ENCODE measurements around the gene ADSS1. TPM values are rescaled to one million over a fixed set of nuclear protein-coding genes. Genes with fewer than 3 reads are reported as not detected.

The ADSS1 gene
- total RNA-seq, 1 experiment from 2014 or later, result 3.2 TPM

DNA sequence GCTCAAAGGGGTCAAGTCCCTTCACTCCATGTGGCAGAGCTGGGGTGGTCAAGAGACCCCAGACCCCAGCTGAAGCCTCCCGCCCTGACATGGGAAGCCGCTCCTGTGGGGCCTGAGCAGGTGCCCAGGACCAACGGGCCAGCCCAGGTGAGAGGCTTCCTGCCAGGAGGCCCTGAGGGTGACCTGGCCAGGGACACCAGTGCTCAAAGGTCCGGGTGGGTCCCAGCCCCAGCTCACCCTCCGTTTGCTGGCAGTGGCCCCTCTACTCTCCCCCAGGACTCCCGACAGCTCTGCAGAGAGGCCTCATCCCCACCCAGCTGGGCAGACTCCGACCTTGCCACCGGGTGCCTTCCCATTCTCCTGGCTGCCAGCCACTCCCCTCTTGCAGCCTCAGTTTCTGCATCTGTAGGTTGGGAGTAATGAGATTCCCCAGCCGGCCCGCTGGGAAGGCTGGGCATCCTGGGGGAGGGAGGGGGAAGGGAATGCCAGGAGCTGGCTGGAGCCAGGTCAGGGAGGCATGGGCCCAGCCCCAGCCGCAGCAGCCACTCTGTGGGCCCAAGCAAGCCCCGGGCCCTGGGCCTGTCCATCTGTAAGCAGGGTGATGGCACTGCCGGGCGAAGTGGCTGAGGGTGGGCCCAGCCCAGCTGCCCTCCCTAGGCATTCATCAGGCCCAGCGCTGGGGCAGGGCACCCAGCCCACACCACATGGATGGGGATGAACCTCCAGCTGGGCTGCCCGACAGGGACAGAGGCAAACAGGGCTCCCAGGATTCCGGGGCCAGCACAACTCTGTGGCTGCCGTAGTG, 44.9 kb upstream of the ADSS1 start:
- Mint-ChIP-seq H3K27me3 (ENCODE audit: insufficient read depth, unreplicated experiment) (no peaks in the 10 kb centered on the region), H3K9me3 (ENCODE audit: unreplicated experiment) (no peaks in the 10 kb centered on the region), H3K4me3 (ENCODE audit: unreplicated experiment) (no peak overlapping the region), H3K4me1 (ENCODE audit: low read depth, unreplicated experiment) (peaks cover 43% of the 10 kb centered on the region), H3K36me3 (ENCODE audit: insufficient read depth, unreplicated experiment) (no peaks in the 10 kb centered on the region), H3K27ac (ENCODE audit: unreplicated experiment) (peak overlapping the region; percentile 93)
- POLR2A ChIA-PET, result interaction anchor here (1.2 to 2.2 kb wide), 2 partner anchors 9 kb away, joined by 4 to 23 read pairs; no protein-coding TSS in a partner anchor
- Histone ChIP-seq H3K4me1 (peaks cover 72% of the 10 kb centered on the region), H3K9me3 (no peaks in the 10 kb centered on the region), H3K36me3 (ENCODE audit: control insufficient read depth, insufficient read depth, low read length) (no peaks in the 10 kb centered on the region), H3K27me3 (replicated peaks; ENCODE audit: control insufficient read depth, insufficient read depth, low read length) (no peaks in the 10 kb centered on the region), H3K4me3 (ENCODE audit: low read depth, low read length) (no peak overlapping the region)
- no peak for DNase-seq
- CTCF ChIA-PET, result interaction anchor here (0.6 to 1.4 kb wide), 2 partner anchors 9 to 261 kb away, joined by 4 to 10 read pairs; no protein-coding TSS in a partner anchor
- intact Hi-C loops (cut with micrococcal nuclease; ENCODE audit: unreplicated experiment), result no loop called here
- no TSS peak for BruUV-seq (replicated peaks)
- TF ChIP-seq, protein P1, sequence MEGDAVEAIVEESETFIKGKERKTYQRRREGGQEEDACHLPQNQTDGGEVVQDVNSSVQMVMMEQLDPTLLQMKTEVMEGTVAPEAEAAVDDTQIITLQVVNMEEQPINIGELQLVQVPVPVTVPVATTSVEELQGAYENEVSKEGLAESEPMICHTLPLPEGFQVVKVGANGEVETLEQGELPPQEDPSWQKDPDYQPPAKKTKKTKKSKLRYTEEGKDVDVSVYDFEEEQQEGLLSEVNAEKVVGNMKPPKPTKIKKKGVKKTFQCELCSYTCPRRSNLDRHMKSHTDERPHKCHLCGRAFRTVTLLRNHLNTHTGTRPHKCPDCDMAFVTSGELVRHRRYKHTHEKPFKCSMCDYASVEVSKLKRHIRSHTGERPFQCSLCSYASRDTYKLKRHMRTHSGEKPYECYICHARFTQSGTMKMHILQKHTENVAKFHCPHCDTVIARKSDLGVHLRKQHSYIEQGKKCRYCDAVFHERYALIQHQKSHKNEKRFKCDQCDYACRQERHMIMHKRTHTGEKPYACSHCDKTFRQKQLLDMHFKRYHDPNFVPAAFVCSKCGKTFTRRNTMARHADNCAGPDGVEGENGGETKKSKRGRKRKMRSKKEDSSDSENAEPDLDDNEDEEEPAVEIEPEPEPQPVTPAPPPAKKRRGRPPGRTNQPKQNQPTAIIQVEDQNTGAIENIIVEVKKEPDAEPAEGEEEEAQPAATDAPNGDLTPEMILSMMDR (IDR thresholded peaks at IDR 0.05; ENCODE audit: insufficient read depth in 1 of 2, low read depth in 1 of 2, low read length in 1 of 2, severe bottlenecking in 1 of 2, unreplicated experiment in 1 of 2), result no peak

DNA sequence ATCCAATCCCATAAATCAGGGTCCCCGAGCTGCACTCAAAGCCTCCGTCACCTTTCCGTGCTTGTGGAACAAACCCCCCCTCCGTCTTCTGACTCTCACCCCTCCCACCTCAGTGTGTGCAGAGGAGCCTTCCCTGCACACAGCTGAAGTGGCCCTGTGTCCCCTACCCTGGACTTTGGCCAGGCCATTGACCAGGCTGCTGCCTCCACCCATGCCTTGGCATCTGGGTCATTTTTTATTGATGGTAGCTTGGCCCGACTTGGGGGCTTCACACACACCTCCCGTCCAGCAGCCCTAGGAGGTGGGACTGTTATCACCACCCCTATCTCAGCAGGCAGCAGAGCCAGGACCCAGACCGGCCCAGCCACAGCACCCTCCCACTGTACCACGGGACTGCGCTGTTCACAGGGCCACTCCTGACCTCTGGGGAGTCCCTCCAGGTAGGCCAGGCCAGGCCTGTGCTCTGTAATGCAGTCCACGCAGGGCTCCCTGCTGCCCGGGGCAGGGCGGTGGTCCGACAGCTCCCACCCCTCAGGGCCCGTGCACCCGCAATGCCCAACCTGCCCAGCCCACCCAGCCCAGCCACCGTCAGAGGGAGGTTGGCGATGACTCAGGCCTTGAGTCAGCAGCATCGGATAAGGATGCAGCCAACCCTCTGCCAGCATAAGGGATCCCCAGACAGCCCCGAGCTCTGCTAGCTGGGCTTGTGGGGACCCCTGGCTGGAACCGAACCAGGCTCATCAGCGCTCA, 43.8 kb upstream of the ADSS1 start:
- H3K9me3 ChIP-seq, result no peaks in the 10 kb centered on the region
- Mint-ChIP-seq H3K27me3 (ENCODE audit: insufficient read depth, unreplicated experiment) (no peaks in the 10 kb centered on the region), H3K4me1 (ENCODE audit: low read depth, unreplicated experiment) (peaks cover 50% of the 10 kb centered on the region), H3K27ac (ENCODE audit: unreplicated experiment) (peak overlapping the region; percentile 75), H3K9me3 (ENCODE audit: unreplicated experiment) (no peaks in the 10 kb centered on the region), H3K4me3 (ENCODE audit: unreplicated experiment) (no peak overlapping the region), H3K36me3 (ENCODE audit: insufficient read depth, unreplicated experiment) (no peaks in the 10 kb centered on the region)
- CTCF ChIA-PET, result no interaction called here
- TF ChIP-seq, protein P1 (IDR thresholded peaks at IDR 0.05; ENCODE audit: insufficient read depth in 1 of 2, low read depth in 1 of 2, low read length in 1 of 2, severe bottlenecking in 1 of 2, unreplicated experiment in 1 of 2), result no peak
- H3K36me3 ChIP-seq (ENCODE audit: control insufficient read depth, insufficient read depth, low read length), result no peaks in the 10 kb centered on the region
- POLR2A ChIA-PET, result interaction anchor here (1.2 kb wide), 1 partner anchor 7 kb away, joined by 4 read pairs; no protein-coding TSS in a partner anchor
- H3K4me3 ChIP-seq (ENCODE audit: low read depth, low read length), result no peak overlapping the region
- intact Hi-C loops (cut with micrococcal nuclease; ENCODE audit: unreplicated experiment), result no loop called here
- no peak for DNase-seq
- H3K27me3 ChIP-seq (replicated peaks; ENCODE audit: control insufficient read depth, insufficient read depth, low read length), result no peaks in the 10 kb centered on the region
- no TSS peak for BruUV-seq (replicated peaks)
- H3K4me1 ChIP-seq, result peaks cover 82% of the 10 kb centered on the region

DNA sequence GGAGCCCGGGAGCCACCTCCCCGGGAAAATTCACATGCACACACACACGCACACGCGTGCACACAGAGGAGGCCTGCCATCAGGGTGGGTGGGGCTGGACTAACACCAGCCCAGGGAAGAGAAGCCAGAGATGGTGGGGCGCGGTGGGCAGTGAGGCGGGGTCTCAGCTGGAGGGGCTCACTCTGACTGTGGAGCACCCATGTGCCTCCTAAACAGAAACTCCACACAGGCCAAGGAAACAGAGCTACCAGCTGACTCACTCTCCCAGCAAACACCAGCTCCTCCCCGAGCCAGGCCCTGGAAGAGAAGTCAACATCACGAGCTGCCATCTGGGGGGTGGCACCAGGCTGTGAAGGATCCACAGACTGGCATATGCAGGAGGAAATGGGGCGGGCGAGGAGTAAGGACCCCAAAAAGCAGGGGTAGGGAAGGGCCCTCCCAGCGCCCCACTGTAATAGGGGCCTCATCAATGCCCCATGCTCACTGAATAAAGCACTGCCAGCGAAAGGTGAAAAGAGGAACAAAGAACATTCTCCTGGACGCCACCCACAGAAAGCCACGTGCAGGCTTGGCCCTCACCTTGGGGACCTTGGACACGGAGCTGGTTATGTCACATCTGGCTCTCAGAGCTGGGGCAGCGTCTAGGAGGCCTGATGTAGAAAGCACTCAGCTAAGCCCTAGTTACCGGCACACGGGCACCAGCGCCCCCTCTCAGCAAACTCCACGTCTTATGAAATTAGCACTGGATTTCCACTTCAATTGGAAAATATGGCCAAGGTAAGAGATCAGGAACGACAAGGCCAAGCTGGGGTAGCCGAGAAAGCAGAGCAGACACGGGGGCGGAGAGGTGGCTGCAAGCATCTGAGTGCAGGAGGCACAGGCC, 43.0 kb upstream of the ADSS1 start:
- no TSS peak for BruUV-seq (replicated peaks)
- H3K36me3 ChIP-seq (ENCODE audit: control insufficient read depth, insufficient read depth, low read length), result no peaks in the 10 kb centered on the region
- Mint-ChIP-seq H3K27me3 (ENCODE audit: insufficient read depth, unreplicated experiment) (no peaks in the 10 kb centered on the region), H3K9me3 (ENCODE audit: unreplicated experiment) (no peaks in the 10 kb centered on the region), H3K4me1 (ENCODE audit: low read depth, unreplicated experiment) (peaks cover 55% of the 10 kb centered on the region), H3K27ac (ENCODE audit: unreplicated experiment) (peak overlapping the region; percentile 75), H3K4me3 (ENCODE audit: unreplicated experiment) (peak overlapping the region; percentile 33), H3K36me3 (ENCODE audit: insufficient read depth, unreplicated experiment) (no peaks in the 10 kb centered on the region)
- H3K4me3 ChIP-seq (ENCODE audit: low read depth, low read length), result no peak overlapping the region
- no peak for DNase-seq
- H3K4me1 ChIP-seq, result peaks cover 82% of the 10 kb centered on the region
- POLR2A ChIA-PET, result no interaction called here
- CTCF ChIA-PET, result no interaction called here
- H3K27me3 ChIP-seq (replicated peaks; ENCODE audit: control insufficient read depth, insufficient read depth, low read length), result no peaks in the 10 kb centered on the region
- intact Hi-C loops (cut with micrococcal nuclease; ENCODE audit: unreplicated experiment), result no loop called here
- no peaks in the 10 kb centered on the region for H3K9me3 ChIP-seq
- TF ChIP-seq, protein P1 (IDR thresholded peaks at IDR 0.05; ENCODE audit: insufficient read depth in 1 of 2, low read depth in 1 of 2, low read length in 1 of 2, severe bottlenecking in 1 of 2, unreplicated experiment in 1 of 2), result peak in 1 of 2 experiments; percentile 3
